Measurements from ENCODE around the gene RDH14.
A peak's percentile ranks its signal among the peaks of the same experiment; 100 is the strongest.

The RDH14 gene, protein sequence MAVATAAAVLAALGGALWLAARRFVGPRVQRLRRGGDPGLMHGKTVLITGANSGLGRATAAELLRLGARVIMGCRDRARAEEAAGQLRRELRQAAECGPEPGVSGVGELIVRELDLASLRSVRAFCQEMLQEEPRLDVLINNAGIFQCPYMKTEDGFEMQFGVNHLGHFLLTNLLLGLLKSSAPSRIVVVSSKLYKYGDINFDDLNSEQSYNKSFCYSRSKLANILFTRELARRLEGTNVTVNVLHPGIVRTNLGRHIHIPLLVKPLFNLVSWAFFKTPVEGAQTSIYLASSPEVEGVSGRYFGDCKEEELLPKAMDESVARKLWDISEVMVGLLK

GRCh38 chr2:18560031-18560796 lies at the start of gene RDH14:
Gene RDH14, minus strand, starts transcription at chr2:18560653. Its CDS starts 81 bp downstream, at chr2:18560572.
- DNase-seq (ENCODE audit: low spot score): peak; percentile 91

DNA sequence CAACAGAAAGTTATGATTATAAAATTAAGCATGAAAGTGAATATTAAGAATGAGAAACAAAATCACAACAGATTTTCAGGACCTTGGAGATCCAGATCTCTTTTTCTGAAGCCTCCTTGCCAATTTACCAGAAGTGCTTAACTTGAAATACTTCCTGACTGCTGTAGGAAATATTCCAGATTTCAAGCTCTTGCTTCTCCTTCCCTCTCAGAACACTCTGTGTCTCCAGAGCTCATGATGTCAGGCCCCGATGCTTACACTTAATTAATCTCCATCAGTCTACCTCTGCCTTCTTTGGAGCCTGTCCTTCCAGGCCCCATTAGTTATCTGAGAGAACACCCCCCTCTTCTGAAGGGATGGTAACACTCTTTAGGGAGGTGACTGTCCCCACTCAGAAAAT lies 49.6 kb upstream of the RDH14 start:
- no peak for DNase-seq (ENCODE audit: low spot score)

GRCh38 chr2:18605115-18605514 lies 44.7 kb upstream of the RDH14 start:
- DNase-seq (ENCODE audit: low spot score): no peak

DNA sequence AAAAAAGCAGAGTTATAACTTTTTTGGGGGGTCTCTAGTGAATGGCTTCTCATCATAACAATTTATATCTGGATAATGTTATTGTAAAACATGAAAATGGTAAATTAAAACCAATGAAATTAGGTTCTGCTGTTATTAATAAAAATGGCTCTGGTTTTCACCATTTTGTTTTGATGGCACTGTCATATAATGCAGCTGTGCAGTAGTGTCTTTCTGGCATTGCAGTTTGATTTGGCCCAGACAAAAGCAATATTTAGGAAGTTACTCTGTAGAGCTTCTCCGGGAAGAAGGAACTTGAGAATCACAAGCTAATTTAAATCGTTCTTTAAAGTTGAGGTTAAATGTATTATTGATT lies 44.1 kb upstream of the RDH14 start:
- no peak for DNase-seq (ENCODE audit: low spot score)

DNA sequence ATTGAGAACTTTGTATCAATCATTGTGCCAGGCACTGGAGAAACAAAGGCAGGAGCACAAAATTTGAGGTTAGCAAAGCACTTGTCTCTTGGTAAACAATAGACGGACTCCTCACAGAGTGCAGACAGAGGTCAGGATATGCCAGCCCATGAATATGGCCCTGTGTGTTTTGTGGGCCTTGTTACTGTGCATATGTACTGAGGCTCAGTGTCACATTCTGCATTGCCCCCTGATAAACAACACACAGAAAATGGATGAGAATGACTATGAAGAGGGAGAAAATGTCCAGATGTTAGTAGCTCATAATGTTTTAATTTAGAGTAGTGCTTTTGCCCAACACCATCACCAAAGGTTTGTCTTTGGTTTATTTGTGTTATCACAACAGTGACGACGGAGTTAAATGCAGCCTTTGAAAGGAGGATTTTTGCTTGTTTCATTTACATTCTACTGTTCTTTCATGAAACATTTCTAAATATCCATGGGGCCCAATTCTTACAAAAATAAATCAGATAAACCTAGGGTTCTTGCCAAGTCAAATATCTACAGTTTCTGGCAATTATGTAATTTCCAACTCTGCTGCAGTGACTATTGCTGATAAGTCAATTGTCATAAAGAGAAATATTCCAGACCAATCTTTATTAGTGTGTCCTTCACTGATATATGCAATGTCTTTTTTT lies 43.5 kb upstream of the RDH14 start:
- DNase-seq (ENCODE audit: low spot score): no peak

DNA sequence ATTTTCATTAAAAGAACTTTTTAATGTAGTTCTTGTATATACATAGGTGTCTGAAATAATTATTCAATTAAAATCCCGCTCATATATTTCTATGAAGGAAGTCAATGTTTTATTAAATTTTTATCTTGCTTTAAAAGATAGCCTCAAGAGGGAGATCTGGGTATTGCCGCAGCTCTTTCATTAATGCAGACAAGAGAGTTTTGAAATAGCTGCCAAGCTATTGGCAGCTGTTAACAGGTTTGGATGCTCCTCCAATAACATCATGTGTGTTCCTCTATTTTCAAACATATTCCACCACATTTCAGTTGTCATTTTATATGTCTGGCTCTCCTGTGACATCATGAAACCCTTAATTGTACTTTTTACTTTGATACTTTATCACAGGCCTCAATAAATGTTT lies 41.8 kb upstream of the RDH14 start:
- DNase-seq (ENCODE audit: low spot score): no peak

GRCh38 chr2:18600255-18600613 lies 39.8 kb upstream of the RDH14 start:
- no peak for DNase-seq (ENCODE audit: low spot score)

DNA sequence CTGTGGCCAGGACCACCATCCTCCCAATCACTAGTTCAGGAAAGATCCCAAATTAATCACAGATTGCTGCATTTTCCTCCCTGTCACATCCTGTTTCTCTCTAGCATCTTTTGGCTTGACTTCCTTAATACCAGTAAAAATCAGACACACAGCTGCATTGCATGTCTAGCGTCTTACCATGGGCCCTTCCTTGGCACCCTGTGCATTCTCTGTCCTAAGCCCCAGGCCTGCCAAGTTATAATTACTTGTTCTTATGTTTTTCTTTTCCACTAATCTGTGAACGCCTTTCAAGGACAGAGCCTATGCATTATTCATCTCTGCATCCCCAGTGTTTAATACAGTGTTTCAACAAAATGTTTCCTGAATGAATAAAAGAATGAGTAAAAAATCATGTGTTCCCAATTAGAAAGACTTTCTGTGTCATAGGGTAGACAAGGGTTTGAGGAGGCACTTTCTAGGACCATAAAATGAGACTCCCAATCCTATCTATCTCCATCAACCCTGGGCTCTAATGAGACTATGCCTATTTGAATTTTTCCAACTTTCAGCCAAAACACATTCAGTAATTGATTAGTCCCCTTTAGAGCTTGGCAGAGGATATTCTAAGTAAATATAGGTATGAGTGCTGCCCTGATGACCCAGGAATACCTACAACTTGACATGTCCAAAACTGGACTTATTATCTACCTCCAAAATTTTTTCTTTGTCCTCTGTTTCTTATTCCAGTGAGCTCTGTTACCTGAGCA lies 39.2 kb upstream of the RDH14 start:
- DNase-seq (ENCODE audit: low spot score): no peak

- DNase-seq (ENCODE audit: low spot score): no peak
Observed at GRCh38 chr2:18598848-18599484, 38.5 kb upstream of the RDH14 start.

- no peak for DNase-seq (ENCODE audit: low spot score)
Observed at GRCh38 chr2:18597618-18598017, 37.2 kb upstream of the RDH14 start.

DNA sequence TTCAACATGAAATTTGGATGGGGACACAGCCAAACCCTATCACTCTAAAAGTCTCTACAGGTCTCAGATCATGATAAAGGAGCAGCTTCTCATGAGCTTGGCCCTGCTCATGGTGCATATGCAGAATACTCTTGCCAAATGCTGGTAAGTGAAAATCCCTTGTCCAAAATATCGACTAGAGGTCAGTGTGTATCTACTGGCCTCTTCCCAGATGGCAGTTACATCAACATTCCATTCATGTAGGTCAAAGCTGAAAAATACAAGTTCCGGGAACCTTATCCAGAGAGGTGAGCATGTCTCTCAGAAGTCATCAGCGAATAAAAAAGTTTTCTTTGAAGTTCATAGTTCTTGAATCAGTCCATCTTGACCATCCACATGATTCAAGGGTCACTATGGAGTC lies 36.5 kb upstream of the RDH14 start:
- no peak for DNase-seq (ENCODE audit: low spot score)

GRCh38 chr2:18593496-18593895 lies 33.0 kb upstream of the RDH14 start:
- DNase-seq (ENCODE audit: low spot score): no peak

DNA sequence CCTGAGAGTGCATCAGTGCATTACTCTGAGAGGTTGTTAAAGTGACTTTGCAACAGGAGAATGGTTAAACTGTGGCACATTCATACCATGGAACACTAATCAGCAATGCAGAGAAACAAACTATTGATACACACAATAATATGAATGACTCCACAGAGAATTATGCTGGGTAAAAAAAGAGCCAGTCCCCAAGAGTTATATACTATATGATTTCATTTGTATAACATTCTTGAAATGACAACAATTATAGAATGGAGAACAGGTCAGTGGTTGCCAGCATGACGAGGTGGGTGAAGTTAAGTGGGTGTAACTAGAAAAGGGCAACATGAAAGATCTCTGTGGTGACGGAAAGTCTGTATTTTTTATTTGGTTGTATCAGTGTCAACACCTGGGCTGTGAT lies 31.9 kb upstream of the RDH14 start:
- DNase-seq (ENCODE audit: low spot score): no peak

DNA sequence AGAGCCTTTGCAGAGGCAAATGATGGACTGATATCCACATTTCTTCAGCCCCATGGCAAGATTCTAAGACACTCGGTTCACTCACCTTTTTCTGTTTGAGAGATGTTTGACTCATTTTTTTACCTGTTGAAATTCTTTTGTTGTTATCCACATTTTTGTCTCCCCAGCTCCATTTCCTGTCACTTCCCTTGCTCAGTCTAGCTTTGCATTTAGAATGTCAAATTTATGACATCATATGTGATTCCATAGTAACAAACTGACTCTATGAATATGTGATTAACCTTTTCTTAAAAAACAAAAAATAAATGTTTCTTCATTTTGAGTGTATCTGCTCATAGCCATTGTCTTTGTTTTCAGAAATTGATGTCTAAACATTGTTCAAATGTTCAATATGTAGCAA lies 28.9 kb upstream of the RDH14 start, which contains the start of gene NT5C1B:
TSS of gene NT5C1B (minus strand) at position 216 of the 400 bp plus-strand sequence. CDS start at position 115, 101 bp downstream.
- no peak for DNase-seq (ENCODE audit: low spot score)

GRCh38 chr2:18588802-18589201 lies 28.3 kb upstream of the RDH14 start:
- no peak for DNase-seq (ENCODE audit: low spot score)

- DNase-seq (ENCODE audit: low spot score): no peak
Observed at GRCh38 chr2:18588049-18588448, 27.6 kb upstream of the RDH14 start.

GRCh38 chr2:18585526-18585925 lies 25.1 kb upstream of the RDH14 start:
- no peak for DNase-seq (ENCODE audit: low spot score)

DNA sequence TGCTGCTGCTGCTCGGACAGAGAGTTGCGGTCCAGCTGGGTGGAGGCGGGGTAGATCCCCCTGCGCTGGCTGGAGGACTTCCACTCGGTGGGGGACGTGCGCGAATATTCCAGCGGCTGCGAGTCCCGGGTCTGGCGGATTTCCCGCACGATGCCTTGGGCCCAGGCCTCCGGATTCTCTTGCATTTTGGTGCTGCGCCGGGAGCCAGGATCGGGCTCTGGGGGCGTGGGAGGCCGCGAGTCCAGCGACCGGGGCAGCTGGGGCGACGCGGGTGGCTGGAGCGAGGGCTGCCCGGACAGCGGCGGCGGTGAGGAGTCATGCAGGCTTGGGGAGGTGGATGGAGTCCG lies 24.1 kb upstream of the RDH14 start:
- no peak for DNase-seq (ENCODE audit: low spot score)

DNA sequence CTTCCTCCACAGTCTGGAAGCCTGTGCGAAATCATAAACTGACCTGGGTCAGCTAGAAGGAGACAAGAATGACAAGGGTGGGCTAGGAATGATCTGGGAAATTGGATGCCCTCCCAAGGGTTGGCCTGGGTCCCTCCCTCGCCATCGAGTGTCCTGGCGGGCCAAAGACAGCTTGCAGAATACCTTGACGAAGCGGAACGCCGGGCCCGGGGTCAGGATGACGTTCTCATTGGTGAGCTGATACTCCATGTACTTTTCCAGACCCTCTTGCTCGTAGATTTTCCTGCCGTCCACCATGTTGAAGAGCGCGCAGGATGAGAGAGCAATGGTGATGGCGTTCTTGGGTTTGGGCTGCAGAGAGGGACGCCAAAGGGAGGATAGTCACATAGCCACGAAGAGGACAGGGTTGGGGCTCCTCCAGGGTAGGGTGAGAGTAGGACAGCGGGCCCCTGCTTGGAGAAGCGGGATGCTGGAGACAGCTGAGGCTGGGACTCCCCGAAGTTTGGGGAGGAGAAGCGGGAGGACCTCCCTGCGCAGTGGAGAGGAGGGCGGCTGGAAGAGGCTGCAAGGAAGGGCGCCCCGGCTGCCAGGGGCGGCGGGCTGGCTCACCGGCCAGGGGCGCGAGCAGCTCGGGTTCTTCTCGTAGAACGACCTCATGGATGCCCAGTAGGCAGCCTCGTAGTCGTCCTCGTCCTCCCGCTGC lies 23.6 kb upstream of the RDH14 start:
- DNase-seq (ENCODE audit: low spot score): no peak

DNA sequence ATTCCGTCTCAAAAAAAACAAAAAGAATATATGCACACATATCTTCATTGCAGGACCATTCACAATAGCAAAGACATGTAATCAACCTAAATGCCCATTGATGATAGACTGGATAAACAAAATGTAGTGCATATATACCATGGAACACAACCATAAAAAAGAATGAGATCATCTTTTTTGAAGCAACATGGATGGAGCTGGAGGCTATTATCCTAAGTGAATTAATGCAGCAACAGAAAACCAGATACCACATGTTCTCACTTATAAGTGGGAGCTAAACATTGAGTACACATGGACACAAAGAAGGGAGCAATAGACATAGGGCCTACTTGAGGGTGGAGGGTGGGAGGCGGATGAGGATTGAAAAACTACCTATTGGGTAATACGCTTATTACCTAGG lies 20.2 kb upstream of the RDH14 start:
- DNase-seq (ENCODE audit: low spot score): no peak

- no peak for DNase-seq (ENCODE audit: low spot score)
Observed at GRCh38 chr2:18578033-18578432, 17.6 kb upstream of the RDH14 start.

Data from CD4-positive, alpha-beta T cell treated with Interleukin-6 at 100 ng/mL for 8 hours (primary cell).